ENCODE results near the gene HERPUD1.
A peak's percentile ranks its signal among the peaks of the same experiment; 100 is the strongest.

Gene HERPUD1

DNA sequence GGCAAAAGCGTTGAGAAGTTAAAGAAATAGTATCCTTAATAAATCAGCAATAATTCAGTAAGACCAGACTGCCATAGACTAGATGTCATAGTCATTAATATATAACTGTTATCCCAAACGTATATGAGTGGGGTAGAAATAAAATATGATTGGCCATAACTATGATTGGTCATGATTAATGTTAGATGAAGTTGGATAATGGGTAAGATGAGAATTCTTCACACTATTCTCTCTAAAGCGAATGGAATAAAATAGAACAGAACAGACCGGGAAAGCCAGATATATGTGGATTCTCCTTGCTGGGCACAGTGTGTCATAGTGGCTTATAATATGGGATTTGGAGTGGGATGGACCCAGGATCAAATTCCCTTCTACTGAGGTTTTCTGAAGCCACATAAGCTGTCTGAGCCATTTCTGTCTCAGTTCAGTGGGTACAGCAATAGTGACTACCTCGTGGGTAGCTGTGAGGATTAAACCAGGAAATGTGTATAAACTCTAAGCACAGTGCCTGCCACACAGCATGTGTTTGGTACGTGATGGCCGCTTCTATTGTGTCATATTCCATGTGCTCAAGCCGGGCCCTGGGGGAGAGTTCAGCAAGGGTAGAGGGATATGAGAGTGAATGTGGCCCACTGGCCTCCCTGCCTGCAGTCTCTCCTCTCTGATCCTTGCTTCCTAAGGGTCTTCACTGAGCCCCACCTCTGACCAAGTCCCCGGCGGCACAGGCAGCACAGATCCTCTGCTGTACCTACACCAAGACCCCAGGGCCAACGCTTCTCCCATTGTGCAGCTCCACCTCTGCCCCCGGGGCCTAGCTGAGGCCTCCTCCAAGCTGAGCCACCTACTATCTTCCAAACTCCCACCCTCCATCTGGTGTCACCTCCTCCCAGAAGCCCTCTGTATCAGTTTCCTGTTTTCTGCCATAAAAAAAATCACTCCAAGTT is 33.5 kb downstream of the HERPUD1 start:
- no peak overlapping the region for H2AFZ ChIP-seq (ENCODE audit: low read depth, low read length)
- DNase-seq (no peak), ATAC-seq (ENCODE audit: insufficient read depth, low read depth) (0 out of 3 replicates have a peak, but pooled peaks have one; percentile 28)
- H3K27ac ChIP-seq (ENCODE audit: low read length) = no peak overlapping the region
- H3K79me2 ChIP-seq (ENCODE audit: insufficient read depth, low read length) = no peaks in the 10 kb centered on the region
- no peak for TF ChIP-seq EZH2 (IDR thresholded peaks at IDR 0.05; ENCODE audit: borderline replicate concordance, low read depth, low read length, severe bottlenecking)
- TF ChIP-seq, protein P1, sequence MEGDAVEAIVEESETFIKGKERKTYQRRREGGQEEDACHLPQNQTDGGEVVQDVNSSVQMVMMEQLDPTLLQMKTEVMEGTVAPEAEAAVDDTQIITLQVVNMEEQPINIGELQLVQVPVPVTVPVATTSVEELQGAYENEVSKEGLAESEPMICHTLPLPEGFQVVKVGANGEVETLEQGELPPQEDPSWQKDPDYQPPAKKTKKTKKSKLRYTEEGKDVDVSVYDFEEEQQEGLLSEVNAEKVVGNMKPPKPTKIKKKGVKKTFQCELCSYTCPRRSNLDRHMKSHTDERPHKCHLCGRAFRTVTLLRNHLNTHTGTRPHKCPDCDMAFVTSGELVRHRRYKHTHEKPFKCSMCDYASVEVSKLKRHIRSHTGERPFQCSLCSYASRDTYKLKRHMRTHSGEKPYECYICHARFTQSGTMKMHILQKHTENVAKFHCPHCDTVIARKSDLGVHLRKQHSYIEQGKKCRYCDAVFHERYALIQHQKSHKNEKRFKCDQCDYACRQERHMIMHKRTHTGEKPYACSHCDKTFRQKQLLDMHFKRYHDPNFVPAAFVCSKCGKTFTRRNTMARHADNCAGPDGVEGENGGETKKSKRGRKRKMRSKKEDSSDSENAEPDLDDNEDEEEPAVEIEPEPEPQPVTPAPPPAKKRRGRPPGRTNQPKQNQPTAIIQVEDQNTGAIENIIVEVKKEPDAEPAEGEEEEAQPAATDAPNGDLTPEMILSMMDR (IDR thresholded peaks at IDR 0.05; ENCODE audit: borderline replicate concordance, extremely low read depth, low read length, poor library complexity, severe bottlenecking) = no peak
- no peak overlapping the region for H3K4me2 ChIP-seq (ENCODE audit: insufficient read depth, low read length)
- no peak overlapping the region for H3K9ac ChIP-seq (ENCODE audit: low read depth, low read length)
- no peaks in the 10 kb centered on the region for H3K27me3 ChIP-seq (ENCODE audit: insufficient read depth, low read length, poor library complexity)
- H4K20me1 ChIP-seq (ENCODE audit: insufficient read depth, low read length) = no peaks in the 10 kb centered on the region
- no peak overlapping the region for H3K4me3 ChIP-seq (ENCODE audit: low read depth in 1 of 2, low read length in 2 of 2)
- H3K4me1 ChIP-seq (ENCODE audit: insufficient read depth, low read length) = no peaks in the 10 kb centered on the region
- H3K36me3 ChIP-seq (ENCODE audit: insufficient read depth, low read length) = no peaks in the 10 kb centered on the region
- H3K9me3 ChIP-seq (ENCODE audit: insufficient read depth, low read length, severe bottlenecking) = no peaks in the 10 kb centered on the region

DNA sequence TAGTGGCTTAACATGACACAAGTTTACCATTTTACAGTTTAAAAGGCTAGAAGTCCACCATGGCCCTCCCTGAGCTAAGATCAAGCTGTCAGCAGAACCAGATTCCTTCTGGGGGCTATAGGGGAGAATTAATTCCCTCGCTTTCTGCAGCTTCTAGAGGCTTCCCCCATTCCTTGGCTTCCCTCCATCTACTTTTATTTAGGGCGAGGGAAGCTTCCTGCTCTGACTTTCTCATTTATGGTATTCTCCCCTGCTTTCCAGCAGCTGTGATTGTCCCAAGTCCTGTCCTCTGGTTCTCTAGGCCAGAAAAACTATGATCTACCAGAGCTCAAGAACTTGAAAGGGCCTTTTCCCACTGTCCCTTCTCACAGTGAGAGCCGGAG is 34.1 kb downstream of the HERPUD1 start:
- Histone ChIP-seq H4K20me1 (ENCODE audit: insufficient read depth, low read length) (no peaks in the 10 kb centered on the region), H3K79me2 (ENCODE audit: insufficient read depth, low read length) (no peaks in the 10 kb centered on the region), H2AFZ (ENCODE audit: low read depth, low read length) (no peak overlapping the region), H3K4me3 (ENCODE audit: low read depth in 1 of 2, low read length in 2 of 2) (no peak overlapping the region), H3K9me3 (ENCODE audit: insufficient read depth, low read length, severe bottlenecking) (no peaks in the 10 kb centered on the region), H3K27me3 (ENCODE audit: insufficient read depth, low read length, poor library complexity) (no peaks in the 10 kb centered on the region), H3K36me3 (ENCODE audit: insufficient read depth, low read length) (no peaks in the 10 kb centered on the region), H3K4me1 (ENCODE audit: insufficient read depth, low read length) (no peaks in the 10 kb centered on the region), H3K9ac (ENCODE audit: low read depth, low read length) (no peak overlapping the region), H3K4me2 (ENCODE audit: insufficient read depth, low read length) (no peak overlapping the region), H3K27ac (ENCODE audit: low read length) (no peak overlapping the region)
- DNase-seq (no peak), ATAC-seq (ENCODE audit: insufficient read depth, low read depth) (no peak)
- TF ChIP-seq EZH2 (IDR thresholded peaks at IDR 0.05; ENCODE audit: borderline replicate concordance, low read depth, low read length, severe bottlenecking) = no peak
- TF ChIP-seq, protein P1 (IDR thresholded peaks at IDR 0.05; ENCODE audit: borderline replicate concordance, extremely low read depth, low read length, poor library complexity, severe bottlenecking) = no peak

DNA sequence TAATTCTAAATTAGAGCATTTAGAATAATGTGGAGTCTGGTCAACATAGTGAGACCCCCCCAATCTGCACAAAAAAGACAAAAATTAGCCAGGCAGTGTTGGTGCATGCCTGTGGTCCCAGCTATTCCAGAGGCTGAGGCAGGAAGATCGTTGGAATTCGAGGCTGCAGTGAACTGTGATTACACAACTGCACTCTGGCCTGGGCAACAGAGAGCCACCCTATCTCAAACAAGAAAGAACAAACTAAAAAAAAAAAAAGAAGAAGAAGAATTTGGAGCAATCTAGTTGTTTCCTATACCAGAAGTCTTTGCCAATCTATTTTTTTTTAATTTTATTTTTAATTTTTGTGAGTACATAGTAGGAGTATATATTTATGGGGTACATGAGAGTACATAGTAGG is 35.8 kb downstream of the HERPUD1 start:
- no peak overlapping the region for H3K4me2 ChIP-seq (ENCODE audit: insufficient read depth, low read length)
- no peak overlapping the region for H3K9ac ChIP-seq (ENCODE audit: low read depth, low read length)
- no peak for ATAC-seq (ENCODE audit: insufficient read depth, low read depth)
- H3K27me3 ChIP-seq (ENCODE audit: insufficient read depth, low read length, poor library complexity) = no peaks in the 10 kb centered on the region
- H3K27ac ChIP-seq (ENCODE audit: low read length) = no peak overlapping the region
- no peaks in the 10 kb centered on the region for H3K9me3 ChIP-seq (ENCODE audit: insufficient read depth, low read length, severe bottlenecking)
- no peak overlapping the region for H2AFZ ChIP-seq (ENCODE audit: low read depth, low read length)
- no peak for DNase-seq
- no peaks in the 10 kb centered on the region for H4K20me1 ChIP-seq (ENCODE audit: insufficient read depth, low read length)
- TF ChIP-seq EZH2 (IDR thresholded peaks at IDR 0.05; ENCODE audit: borderline replicate concordance, low read depth, low read length, severe bottlenecking) = no peak
- TF ChIP-seq, protein P1 (IDR thresholded peaks at IDR 0.05; ENCODE audit: borderline replicate concordance, extremely low read depth, low read length, poor library complexity, severe bottlenecking) = no peak
- H3K79me2 ChIP-seq (ENCODE audit: insufficient read depth, low read length) = no peaks in the 10 kb centered on the region
- no peak overlapping the region for H3K4me3 ChIP-seq (ENCODE audit: low read depth in 1 of 2, low read length in 2 of 2)
- H3K4me1 ChIP-seq (ENCODE audit: insufficient read depth, low read length) = no peaks in the 10 kb centered on the region
- no peaks in the 10 kb centered on the region for H3K36me3 ChIP-seq (ENCODE audit: insufficient read depth, low read length)
